ENCODE results near the gene NLE1.
"Not testable (repeated sequence)": the region's sequence is repeated elsewhere in the genome, so short reads cannot be mapped to it uniquely, and the experiment has no call there.

The NLE1 gene

DNA sequence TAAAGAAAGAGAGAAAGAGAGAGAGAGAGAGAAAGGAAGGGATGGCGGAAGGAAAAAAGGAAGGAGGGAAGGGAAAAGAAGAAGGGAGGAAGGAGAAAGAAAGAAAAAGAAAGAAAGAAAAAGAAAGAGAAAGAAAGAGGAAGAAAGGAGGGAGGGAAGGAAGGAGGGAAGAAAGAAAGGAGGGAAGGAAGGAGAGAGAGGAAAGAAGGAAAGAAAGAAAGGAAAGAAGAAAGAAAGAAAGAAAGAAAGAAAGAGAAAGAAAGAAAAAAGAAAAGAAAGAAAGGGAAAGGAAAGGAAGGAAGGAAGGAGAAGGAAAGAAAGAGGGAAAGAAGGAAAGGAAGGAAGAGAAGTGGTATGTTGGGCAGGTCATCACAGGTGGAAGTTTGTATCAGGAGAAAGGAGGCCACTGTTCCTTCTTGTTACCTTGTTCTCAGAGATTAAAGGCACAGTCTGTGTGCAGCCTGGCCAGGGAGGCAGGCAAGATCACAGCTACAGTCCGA is 32.8 kb upstream of the NLE1 start:
- FAIRE-seq (peak; percentile 9), DNase-seq (ENCODE audit: insufficient read length) (no peak)
- no peak for TF ChIP-seq TAF1 (IDR thresholded peaks at IDR 0.05; ENCODE audit: borderline replicate concordance, low read depth, low read length)
- TF ChIP-seq POLR2AphosphoS5 (IDR thresholded peaks at IDR 0.05; ENCODE audit: low read depth, low read length) = no peak
- TF ChIP-seq POLR2A (IDR thresholded peaks at IDR 0.05; ENCODE audit: low read depth, low read length) = no peak

DNA sequence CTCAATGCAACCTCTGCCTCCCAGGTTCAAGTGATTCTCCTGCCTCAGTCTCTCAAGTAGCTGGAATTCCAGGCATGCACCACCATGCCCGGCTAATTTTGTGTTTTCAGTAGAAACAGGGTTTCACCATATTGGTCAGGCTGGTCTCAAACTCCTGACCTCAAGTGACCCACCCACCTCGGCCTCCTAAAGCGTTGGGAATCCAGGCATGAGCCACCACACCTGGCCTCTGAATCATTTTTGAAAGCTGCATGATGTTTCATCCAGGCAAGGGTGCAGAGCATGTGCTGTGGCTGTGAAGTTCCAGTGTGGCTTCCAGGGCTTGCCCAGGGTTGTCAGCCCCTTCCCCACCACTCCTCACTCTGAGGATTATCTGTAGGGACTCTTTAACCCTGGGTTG is 30.2 kb upstream of the NLE1 start:
- not testable (repeated sequence) for DNase-seq (ENCODE audit: insufficient read length); FAIRE-seq

DNA sequence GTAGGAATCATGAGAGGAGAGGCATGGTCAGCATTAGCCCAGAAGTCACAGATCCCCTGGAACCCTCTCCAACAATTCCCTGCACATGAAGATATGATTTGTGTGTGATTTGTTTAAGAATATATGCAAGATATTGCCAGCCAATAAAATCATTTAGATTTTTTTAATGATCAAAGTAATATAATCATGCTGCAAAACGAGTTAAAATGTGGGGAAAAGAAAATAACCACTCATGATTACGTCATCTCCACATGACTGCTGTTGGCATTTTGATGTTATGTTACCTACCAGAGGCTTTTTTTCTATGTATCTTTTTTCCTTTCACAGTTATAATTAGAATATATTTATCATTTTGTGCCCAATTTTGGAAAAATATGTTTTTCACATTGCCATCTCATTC is 29.7 kb upstream of the NLE1 start:
- TF ChIP-seq TAF1 (IDR thresholded peaks at IDR 0.05; ENCODE audit: borderline replicate concordance, low read depth, low read length) (no peak), POLR2AphosphoS5 (IDR thresholded peaks at IDR 0.05; ENCODE audit: low read depth, low read length) (no peak), POLR2A (IDR thresholded peaks at IDR 0.05; ENCODE audit: low read depth, low read length) (no peak)
- DNase-seq (ENCODE audit: insufficient read length) (no peak), FAIRE-seq (no peak)

GRCh38 chr17:35170968-35171771 is 29.1 kb upstream of the NLE1 start:
- TF ChIP-seq POLR2A (IDR thresholded peaks at IDR 0.05; ENCODE audit: low read depth, low read length) = no peak
- no peak for TF ChIP-seq TAF1 (IDR thresholded peaks at IDR 0.05; ENCODE audit: borderline replicate concordance, low read depth, low read length)
- no peak for TF ChIP-seq POLR2AphosphoS5 (IDR thresholded peaks at IDR 0.05; ENCODE audit: low read depth, low read length)
- no peak for DNase-seq (ENCODE audit: insufficient read length)
- FAIRE-seq = no peak

DNA sequence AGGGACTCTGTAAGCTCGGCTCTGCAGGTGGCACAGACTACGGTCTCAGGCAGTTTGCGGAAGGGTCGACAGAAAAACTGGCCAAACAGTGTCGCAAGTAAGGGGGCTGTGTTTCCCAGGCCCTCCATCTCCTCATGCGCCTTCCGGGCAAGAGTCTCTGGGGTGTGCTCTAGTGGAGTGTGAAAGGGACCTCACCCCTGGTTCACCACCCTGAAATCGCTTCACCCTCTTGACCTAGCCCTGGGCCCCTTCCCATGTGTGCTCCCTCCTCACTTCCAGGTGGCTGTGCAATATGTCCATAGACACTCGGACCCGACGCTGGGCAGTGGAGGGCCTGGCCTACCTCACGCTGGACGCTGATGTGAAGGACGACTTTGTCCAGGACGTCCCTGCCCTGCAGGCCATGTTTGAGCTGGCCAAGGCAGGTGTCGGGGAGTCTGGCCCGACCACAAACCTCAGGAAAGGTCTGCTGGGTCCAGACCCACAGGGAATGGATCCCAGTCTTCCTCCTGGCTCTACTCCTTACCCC is 27.8 kb upstream of the NLE1 start:
- DNase-seq (ENCODE audit: insufficient read length) (no peak), FAIRE-seq (no peak)
- TF ChIP-seq POLR2A (IDR thresholded peaks at IDR 0.05; ENCODE audit: low read depth, low read length) (no peak), TAF1 (IDR thresholded peaks at IDR 0.05; ENCODE audit: borderline replicate concordance, low read depth, low read length) (no peak), POLR2AphosphoS5 (IDR thresholded peaks at IDR 0.05; ENCODE audit: low read depth, low read length) (no peak)

GRCh38 chr17:35167666-35168065 is 25.6 kb upstream of the NLE1 start:
- no peak for DNase-seq (ENCODE audit: insufficient read length)
- FAIRE-seq = no peak
- no peak for TF ChIP-seq POLR2A (IDR thresholded peaks at IDR 0.05; ENCODE audit: low read depth, low read length)

GRCh38 chr17:35167046-35167445 is 24.9 kb upstream of the NLE1 start:
- no peak for TF ChIP-seq TAF1 (IDR thresholded peaks at IDR 0.05; ENCODE audit: borderline replicate concordance, low read depth, low read length)
- TF ChIP-seq POLR2AphosphoS5 (IDR thresholded peaks at IDR 0.05; ENCODE audit: low read depth, low read length) = no peak
- TF ChIP-seq POLR2A (IDR thresholded peaks at IDR 0.05; ENCODE audit: low read depth, low read length) = no peak
- no peak for DNase-seq (ENCODE audit: insufficient read length)

GRCh38 chr17:35166526-35166925 is 24.4 kb upstream of the NLE1 start:
- no peak for FAIRE-seq
- TF ChIP-seq POLR2A (IDR thresholded peaks at IDR 0.05; ENCODE audit: low read depth, low read length) (no peak), TAF1 (IDR thresholded peaks at IDR 0.05; ENCODE audit: borderline replicate concordance, low read depth, low read length) (no peak), POLR2AphosphoS5 (IDR thresholded peaks at IDR 0.05; ENCODE audit: low read depth, low read length) (no peak)

More at GRCh38 chr17:35167046-35167445, 24.9 kb upstream of the NLE1 start:
- FAIRE-seq = no peak

DNA sequence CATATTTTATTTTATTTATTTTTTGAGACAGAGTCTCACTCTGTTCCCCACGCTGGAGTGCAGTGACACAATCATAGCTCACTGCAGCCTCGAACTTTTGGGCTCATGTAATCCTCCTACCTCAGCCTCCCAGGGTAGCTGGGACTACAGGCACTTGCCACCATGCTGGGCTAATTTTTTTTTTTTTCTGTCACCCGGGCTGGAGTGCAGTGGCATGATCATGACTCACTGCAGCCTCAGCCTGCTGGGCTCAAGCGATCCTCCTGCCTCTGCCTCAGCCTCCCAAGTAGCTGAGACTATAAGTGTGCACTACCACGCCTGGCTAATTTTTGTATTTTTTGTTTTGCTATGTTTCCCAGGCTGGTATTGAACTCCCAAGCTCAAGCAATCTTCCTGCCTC is 22.6 kb upstream of the NLE1 start:
- TF ChIP-seq POLR2AphosphoS5 (IDR thresholded peaks at IDR 0.05; ENCODE audit: low read depth, low read length) (no peak), TAF1 (IDR thresholded peaks at IDR 0.05; ENCODE audit: borderline replicate concordance, low read depth, low read length) (no peak), POLR2A (IDR thresholded peaks at IDR 0.05; ENCODE audit: low read depth, low read length) (no peak)
- no peak for DNase-seq (ENCODE audit: insufficient read length)
- FAIRE-seq = no peak

More at GRCh38 chr17:35166526-35166925, 24.4 kb upstream of the NLE1 start:
- DNase-seq (ENCODE audit: insufficient read length) = no peak

DNA sequence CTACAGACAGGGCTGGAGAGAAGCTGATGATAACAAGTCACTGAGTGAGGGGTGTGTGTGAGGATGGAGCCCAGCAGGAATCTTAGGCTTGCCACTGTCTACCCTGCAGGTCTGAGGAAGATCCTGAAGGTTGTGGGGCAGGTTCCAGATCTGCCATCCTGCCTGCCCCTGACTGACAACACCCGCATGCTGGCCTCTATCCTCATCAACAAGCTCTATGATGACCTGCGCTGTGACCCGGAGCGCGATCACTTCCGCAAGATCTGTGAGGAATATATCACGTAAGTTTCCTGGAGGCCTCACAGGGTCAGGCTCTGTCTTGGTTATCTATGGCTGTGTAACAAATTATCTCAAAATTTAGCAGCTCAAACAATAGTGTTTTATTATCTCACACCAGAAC is 21.8 kb upstream of the NLE1 start:
- DNase-seq (ENCODE audit: insufficient read length) = no peak
- no peak for TF ChIP-seq TAF1 (IDR thresholded peaks at IDR 0.05; ENCODE audit: borderline replicate concordance, low read depth, low read length)
- no peak for TF ChIP-seq POLR2AphosphoS5 (IDR thresholded peaks at IDR 0.05; ENCODE audit: low read depth, low read length)
- no peak for TF ChIP-seq POLR2A (IDR thresholded peaks at IDR 0.05; ENCODE audit: low read depth, low read length)
- no peak for FAIRE-seq

DNA sequence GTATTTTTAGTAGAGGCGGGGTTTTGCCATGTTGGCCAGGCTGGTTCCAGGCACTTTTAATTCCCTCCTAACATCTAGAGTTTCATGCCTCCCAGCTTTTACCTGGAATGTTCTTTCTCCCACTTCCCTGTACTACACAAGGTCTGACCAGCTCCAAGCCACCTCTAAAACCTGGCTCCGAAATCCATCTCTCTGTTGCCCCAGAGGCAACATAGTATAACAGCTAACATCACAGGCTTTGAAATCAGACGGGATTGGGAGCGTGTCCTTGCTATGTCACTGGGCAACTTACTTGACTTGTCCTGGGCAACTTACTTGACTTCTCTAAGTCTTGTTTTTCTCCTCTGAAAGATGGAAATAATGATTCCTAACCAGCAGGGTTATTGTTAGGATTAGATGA is 20.7 kb upstream of the NLE1 start:
- DNase-seq (ENCODE audit: insufficient read length) (no peak), FAIRE-seq (no peak)
- no peak for TF ChIP-seq TAF1 (IDR thresholded peaks at IDR 0.05; ENCODE audit: borderline replicate concordance, low read depth, low read length)

DNA sequence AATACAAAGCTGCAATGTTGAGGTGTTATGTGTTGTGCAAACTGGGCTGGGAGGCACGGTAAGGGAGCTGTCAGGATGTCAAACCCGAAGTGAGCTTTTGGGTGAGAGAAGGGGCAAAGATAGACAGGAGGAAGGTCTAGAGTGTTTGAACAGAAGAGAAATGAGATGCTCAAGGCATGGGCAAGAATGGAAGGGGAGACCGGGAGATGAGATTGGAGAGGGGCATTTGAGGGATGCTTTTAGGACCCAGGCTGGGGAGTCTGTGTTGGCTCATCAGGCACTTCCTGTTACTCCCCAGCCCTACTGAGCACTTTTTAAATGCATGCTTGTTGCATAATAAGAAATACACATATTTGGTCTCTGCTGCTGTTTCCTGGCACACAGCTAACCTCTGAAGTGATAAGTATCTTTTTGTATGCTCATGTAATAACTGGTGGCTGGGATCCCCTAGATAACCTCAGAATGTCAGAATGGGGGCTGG is 19.2 kb upstream of the NLE1 start:
- DNase-seq (ENCODE audit: insufficient read length) = no peak
- TF ChIP-seq TAF1 (IDR thresholded peaks at IDR 0.05; ENCODE audit: borderline replicate concordance, low read depth, low read length) = no peak
- no peak for TF ChIP-seq POLR2A (IDR thresholded peaks at IDR 0.05; ENCODE audit: low read depth, low read length)
- no peak for TF ChIP-seq POLR2AphosphoS5 (IDR thresholded peaks at IDR 0.05; ENCODE audit: low read depth, low read length)
- FAIRE-seq = no peak
